ENCODE data around the gene ACTN4.

Gene ACTN4

GRCh38 chr19:38712161-38712748 lies 64.8 kb downstream of the ACTN4 start:
- H3K27me3 ChIP-seq (ENCODE audit: low read depth, low read length), result no peaks in the 10 kb centered on the region
- no peak for TF ChIP-seq EZH2phosphoT487 (IDR thresholded peaks at IDR 0.05; ENCODE audit: low read depth)
- TF ChIP-seq, protein P1, sequence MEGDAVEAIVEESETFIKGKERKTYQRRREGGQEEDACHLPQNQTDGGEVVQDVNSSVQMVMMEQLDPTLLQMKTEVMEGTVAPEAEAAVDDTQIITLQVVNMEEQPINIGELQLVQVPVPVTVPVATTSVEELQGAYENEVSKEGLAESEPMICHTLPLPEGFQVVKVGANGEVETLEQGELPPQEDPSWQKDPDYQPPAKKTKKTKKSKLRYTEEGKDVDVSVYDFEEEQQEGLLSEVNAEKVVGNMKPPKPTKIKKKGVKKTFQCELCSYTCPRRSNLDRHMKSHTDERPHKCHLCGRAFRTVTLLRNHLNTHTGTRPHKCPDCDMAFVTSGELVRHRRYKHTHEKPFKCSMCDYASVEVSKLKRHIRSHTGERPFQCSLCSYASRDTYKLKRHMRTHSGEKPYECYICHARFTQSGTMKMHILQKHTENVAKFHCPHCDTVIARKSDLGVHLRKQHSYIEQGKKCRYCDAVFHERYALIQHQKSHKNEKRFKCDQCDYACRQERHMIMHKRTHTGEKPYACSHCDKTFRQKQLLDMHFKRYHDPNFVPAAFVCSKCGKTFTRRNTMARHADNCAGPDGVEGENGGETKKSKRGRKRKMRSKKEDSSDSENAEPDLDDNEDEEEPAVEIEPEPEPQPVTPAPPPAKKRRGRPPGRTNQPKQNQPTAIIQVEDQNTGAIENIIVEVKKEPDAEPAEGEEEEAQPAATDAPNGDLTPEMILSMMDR (IDR thresholded peaks at IDR 0.05; ENCODE audit: low read depth, low read length), result no peak
- no peak overlapping the region for H2AFZ ChIP-seq (ENCODE audit: low read depth, low read length)
- no peak overlapping the region for H3K27ac ChIP-seq (ENCODE audit: low read length)
- H3K4me1 ChIP-seq (ENCODE audit: low read length), result no peaks in the 10 kb centered on the region
- peaks cover 72% of the 10 kb centered on the region for H3K36me3 ChIP-seq (replicated peaks; ENCODE audit: low read depth, low read length)
- H3K4me3 ChIP-seq (ENCODE audit: low read length), result no peak overlapping the region
- no peaks in the 10 kb centered on the region for H3K79me2 ChIP-seq (ENCODE audit: low read length)
- H3K4me2 ChIP-seq (ENCODE audit: low read length), result no peak overlapping the region
- H3K9ac ChIP-seq (ENCODE audit: low read length), result no peak overlapping the region
- no peaks in the 10 kb centered on the region for H3K9me3 ChIP-seq (ENCODE audit: insufficient read depth, low read length)
- no peaks in the 10 kb centered on the region for H4K20me1 ChIP-seq (ENCODE audit: insufficient read depth, low read length)

DNA sequence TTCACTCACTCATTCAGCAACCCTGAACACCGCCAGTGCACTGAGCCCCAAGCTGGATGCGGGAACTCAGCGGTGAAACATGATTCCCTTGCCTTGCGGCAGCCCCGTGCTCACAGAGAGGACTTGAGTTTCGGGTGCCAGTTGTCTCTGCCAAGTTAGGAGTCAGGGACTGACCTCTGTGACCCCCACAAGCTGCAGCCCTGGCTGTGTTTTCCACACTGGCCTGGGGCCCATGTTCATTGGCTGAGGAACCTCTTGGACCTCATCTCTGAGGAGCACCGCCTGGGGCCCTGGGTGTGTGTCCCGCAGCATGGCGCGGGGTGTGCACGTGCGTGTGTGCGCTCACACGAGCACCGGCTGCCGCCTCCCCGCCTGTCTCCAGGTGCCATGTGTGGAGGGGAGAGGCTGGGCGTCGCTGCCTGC lies 65.8 kb downstream of the ACTN4 start:
- TF ChIP-seq, protein P1 (IDR thresholded peaks at IDR 0.05; ENCODE audit: low read depth, low read length), result no peak
- no peak for TF ChIP-seq EZH2phosphoT487 (IDR thresholded peaks at IDR 0.05; ENCODE audit: low read depth)
- no peaks in the 10 kb centered on the region for H3K79me2 ChIP-seq (ENCODE audit: low read length)
- no peak overlapping the region for H3K4me2 ChIP-seq (ENCODE audit: low read length)
- H3K4me1 ChIP-seq (ENCODE audit: low read length), result no peaks in the 10 kb centered on the region
- H4K20me1 ChIP-seq (ENCODE audit: insufficient read depth, low read length), result no peaks in the 10 kb centered on the region
- H3K27me3 ChIP-seq (ENCODE audit: low read depth, low read length), result no peaks in the 10 kb centered on the region
- no peak overlapping the region for H2AFZ ChIP-seq (ENCODE audit: low read depth, low read length)
- no peak overlapping the region for H3K4me3 ChIP-seq (ENCODE audit: low read length)
- H3K27ac ChIP-seq (ENCODE audit: low read length), result no peak overlapping the region
- no peak overlapping the region for H3K9ac ChIP-seq (ENCODE audit: low read length)
- peaks cover 70% of the 10 kb centered on the region for H3K36me3 ChIP-seq (replicated peaks; ENCODE audit: low read depth, low read length)
- no peaks in the 10 kb centered on the region for H3K9me3 ChIP-seq (ENCODE audit: insufficient read depth, low read length)

DNA sequence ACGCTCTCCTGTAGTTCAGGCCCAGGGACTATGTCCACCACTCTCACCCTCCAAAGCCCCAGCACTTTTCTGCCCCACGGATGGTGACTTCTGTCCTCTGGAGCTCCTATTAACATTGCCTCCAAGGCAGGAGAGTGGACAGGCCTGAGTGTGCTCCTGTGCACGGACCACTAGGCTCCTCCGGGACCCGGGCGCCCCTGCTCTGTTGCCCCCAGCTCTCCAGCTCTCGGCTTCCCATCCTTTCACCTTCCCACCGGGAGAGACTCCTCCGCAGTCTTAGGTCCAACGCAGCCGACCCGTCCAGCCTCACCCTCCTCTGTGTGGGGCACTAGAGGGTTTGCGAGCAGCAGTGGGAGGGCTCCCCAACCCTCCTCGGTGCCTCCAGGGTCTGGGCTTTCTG lies 66.4 kb downstream of the ACTN4 start:
- H3K27ac ChIP-seq (ENCODE audit: low read length), result no peak overlapping the region
- TF ChIP-seq EZH2phosphoT487 (IDR thresholded peaks at IDR 0.05; ENCODE audit: low read depth), result no peak
- TF ChIP-seq, protein P1 (IDR thresholded peaks at IDR 0.05; ENCODE audit: low read depth, low read length), result no peak
- H3K27me3 ChIP-seq (ENCODE audit: low read depth, low read length), result no peaks in the 10 kb centered on the region
- H3K79me2 ChIP-seq (ENCODE audit: low read length), result no peaks in the 10 kb centered on the region
- H3K4me2 ChIP-seq (ENCODE audit: low read length), result no peak overlapping the region
- H3K9ac ChIP-seq (ENCODE audit: low read length), result no peak overlapping the region
- H2AFZ ChIP-seq (ENCODE audit: low read depth, low read length), result no peak overlapping the region
- peaks cover 68% of the 10 kb centered on the region for H3K36me3 ChIP-seq (replicated peaks; ENCODE audit: low read depth, low read length)
- no peaks in the 10 kb centered on the region for H3K9me3 ChIP-seq (ENCODE audit: insufficient read depth, low read length)
- no peaks in the 10 kb centered on the region for H4K20me1 ChIP-seq (ENCODE audit: insufficient read depth, low read length)
- H3K4me1 ChIP-seq (ENCODE audit: low read length), result no peaks in the 10 kb centered on the region
- H3K4me3 ChIP-seq (ENCODE audit: low read length), result no peak overlapping the region

GRCh38 chr19:38714354-38714778 lies 66.9 kb downstream of the ACTN4 start:
- H3K4me3 ChIP-seq (ENCODE audit: low read length), result no peak overlapping the region
- no peak for TF ChIP-seq EZH2phosphoT487 (IDR thresholded peaks at IDR 0.05; ENCODE audit: low read depth)
- TF ChIP-seq, protein P1 (IDR thresholded peaks at IDR 0.05; ENCODE audit: low read depth, low read length), result no peak
- H3K9me3 ChIP-seq (ENCODE audit: insufficient read depth, low read length), result no peaks in the 10 kb centered on the region
- H3K27ac ChIP-seq (ENCODE audit: low read length), result no peak overlapping the region
- no peaks in the 10 kb centered on the region for H3K79me2 ChIP-seq (ENCODE audit: low read length)
- H2AFZ ChIP-seq (ENCODE audit: low read depth, low read length), result no peak overlapping the region
- H3K27me3 ChIP-seq (ENCODE audit: low read depth, low read length), result no peaks in the 10 kb centered on the region
- H4K20me1 ChIP-seq (ENCODE audit: insufficient read depth, low read length), result no peaks in the 10 kb centered on the region
- H3K4me1 ChIP-seq (ENCODE audit: low read length), result peaks cover 4% of the 10 kb centered on the region
- H3K4me2 ChIP-seq (ENCODE audit: low read length), result no peak overlapping the region
- H3K9ac ChIP-seq (ENCODE audit: low read length), result no peak overlapping the region
- H3K36me3 ChIP-seq (replicated peaks; ENCODE audit: low read depth, low read length), result peaks cover 68% of the 10 kb centered on the region

Data from OCI-LY3 (cell line).